ENCODE measurements around the gene LCNL1. TPM values are rescaled to one million over a fixed set of nuclear protein-coding genes. Genes with fewer than 3 reads are reported as not detected.

The LCNL1 gene
- polyA plus RNA-seq (ENCODE audit: insufficient read length in 4 of 4) = under 1 TPM; 0.08 to 0.35 (median 0.19) TPM

DNA sequence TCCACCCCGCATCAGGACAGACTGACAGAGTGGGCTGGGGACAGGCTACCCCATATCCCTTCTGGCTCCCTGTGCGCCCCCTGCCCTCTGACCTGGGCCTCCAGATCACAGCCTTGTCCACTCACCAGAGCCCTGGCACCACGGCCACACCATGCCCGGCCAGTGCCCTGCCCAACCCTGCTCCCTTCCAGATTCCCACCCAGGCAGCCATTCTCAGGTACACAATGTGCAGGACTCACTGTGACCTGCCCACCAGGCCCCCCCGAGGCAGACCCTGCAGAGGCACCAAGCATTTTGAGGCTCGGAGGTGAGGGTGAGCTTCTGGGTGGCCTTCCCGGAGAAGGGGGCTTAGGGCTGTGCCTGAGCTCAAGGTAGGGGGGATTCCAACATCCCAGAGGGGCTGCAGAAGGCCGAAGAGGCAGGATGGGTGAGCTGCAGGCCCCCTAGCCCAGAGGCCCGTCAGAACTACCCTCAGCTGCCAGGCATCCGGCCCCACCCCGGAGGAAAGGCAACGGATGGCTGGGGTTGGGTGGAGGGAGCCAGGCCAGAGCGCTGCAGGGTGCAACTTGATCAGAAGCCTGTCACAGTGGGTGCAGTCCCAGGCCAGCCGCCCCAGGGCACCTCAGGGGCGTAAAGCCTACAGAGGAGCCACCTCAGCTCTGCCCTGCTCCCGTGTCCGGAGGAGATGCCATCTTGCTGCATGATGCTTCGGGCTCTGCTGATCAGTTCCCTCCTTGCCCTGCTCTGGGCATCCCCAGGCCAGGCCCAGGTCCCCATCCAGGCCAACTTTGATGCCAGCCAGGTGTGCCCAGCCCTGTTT, at the start of gene LCNL1:
TSS of gene LCNL1 (plus strand) at position 762 of the 820 bp plus-strand sequence. CDS start 594 bp downstream, outside the sequence.
- DNase-seq (ENCODE audit: low read depth in 4 of 4, low spot score in 3 of 4) = no peak

DNA sequence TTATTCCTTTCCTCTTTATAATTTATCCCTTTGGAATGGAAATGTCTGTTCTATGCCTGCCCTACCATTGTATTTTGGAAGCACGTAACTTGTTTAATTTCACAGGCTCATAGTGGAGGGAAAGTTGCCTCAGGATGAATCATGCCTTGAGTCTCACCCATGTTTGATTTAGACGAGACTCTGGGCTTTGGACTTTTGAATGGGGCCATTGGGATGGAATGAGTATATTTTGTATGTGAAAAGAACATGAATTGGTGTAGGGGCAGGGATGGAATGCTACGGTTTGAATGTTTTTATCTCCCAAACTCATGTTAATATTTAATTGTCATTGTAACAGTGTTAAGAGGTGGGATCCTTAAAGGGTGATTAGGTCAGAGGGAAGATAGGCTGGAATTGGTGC, 48.5 kb upstream of the LCNL1 start:
- no peak for DNase-seq (ENCODE audit: low read depth in 4 of 4, low spot score in 3 of 4)

DNA sequence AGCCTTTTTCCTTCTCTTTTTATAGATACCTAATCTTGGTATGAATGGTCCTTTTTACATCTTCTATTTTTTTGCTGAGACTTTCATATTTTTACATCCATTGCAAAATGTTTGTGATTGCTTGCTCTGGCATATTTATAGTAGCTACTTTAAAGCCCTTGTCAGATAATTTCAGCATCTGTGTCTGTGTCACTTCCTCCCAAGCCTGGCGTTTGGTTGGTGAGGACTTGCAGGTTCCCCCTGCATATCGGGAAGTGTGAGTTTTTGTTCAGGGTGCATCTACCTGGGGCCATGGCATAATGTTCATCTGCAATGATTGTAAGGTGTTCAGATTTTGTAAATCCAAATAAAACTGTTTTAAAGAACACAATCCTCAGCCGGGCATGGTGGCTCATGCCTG, 47.1 kb upstream of the LCNL1 start:
- DNase-seq (ENCODE audit: low read depth in 4 of 4, low spot score in 3 of 4) = no peak

DNA sequence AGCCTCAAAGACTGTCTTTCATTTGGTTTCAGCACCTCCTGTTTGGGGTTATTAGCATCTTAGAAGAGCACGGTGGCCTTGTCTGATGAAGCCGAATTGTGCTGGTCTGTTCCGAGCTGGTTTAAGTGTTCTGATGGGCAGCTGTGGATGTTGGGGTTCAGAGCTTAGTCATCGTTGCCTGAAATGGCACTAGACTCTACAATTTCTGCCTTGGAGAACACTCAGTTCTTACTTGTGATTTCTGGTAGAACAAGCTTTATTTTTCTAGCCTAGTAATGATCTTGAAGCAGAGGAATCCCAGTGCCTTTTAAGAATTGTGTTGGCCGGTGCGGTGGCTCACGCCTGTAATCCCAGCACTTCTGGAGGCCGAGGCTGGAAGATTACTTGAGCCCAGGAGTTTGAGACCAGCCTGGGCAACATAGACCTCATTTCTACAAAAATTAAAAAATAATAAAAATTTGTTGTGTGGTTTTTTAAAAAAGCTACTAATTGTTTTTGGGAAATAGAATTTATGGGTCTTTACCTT, 46.1 kb upstream of the LCNL1 start:
- DNase-seq (ENCODE audit: low read depth in 4 of 4, low spot score in 3 of 4) = no peak

GRCh38 chr9:136937186-136938001, 45.4 kb upstream of the LCNL1 start:
- DNase-seq (ENCODE audit: low read depth in 4 of 4, low spot score in 3 of 4) = no peak

GRCh38 chr9:136939431-136939995, 43.3 kb upstream of the LCNL1 start:
- DNase-seq (ENCODE audit: low read depth in 4 of 4, low spot score in 3 of 4) = no peak

DNA sequence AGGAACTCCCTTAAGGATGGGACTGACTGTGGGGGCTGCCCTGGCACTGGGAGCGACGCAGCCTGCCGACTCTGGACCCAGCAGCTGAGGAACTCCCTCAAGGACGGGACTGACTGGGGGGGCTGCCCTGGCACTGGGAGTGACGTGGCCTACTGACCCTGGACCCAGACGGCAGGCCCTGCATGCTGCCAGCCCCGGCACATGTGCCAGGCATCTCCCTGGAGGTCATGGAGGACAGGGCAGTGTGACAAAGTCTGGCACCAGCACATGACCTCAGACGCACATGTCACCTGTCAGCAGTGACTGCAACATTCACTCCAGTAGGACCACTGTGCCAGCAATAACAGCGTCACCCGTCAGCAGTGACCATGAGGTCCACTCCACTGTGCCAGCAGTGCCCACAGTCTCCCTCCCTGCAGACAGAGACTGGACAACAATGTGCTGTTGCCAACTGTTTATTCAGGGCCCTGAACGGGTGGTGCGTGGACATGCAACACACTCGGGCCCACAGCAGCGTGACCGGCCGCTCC, 42.7 kb upstream of the LCNL1 start:
- DNase-seq (ENCODE audit: low read depth in 4 of 4, low spot score in 3 of 4) = no peak

DNA sequence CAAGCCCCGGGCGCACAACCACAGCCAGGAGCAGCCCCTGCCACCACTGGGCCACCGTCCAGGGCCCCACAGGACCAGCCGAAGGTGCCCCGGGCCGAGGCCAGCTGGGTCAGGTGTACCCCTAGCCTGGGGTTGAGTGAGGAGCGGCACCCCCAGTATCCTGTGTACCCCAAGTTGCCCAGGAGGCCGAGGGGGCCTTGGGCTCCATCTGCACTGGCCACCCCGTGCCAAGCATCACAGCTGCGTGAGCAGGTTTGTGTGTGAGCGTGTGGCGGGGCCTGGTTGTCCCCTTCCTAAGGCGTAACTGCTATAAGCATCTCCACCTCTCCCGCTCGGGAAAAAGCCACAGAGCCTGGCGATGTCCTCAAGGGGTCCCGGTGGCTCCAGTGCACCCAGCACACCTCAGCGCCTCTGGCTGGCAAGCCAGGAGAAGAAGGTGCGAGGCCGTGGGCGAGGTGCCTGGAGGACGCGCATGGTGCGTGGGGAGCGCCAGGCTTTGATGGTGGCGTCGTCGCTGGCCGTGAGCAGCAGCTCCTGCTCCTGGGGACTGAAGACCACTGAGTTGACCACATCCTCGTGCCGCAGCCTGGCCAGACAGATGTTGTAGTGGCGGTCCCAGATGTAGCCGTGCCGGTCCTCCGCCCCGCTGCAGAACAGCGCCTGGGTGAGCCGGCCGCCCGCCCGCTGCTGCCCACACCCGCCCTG, 42.1 kb upstream of the LCNL1 start:
- DNase-seq (ENCODE audit: low read depth in 4 of 4, low spot score in 3 of 4) = no peak

DNA sequence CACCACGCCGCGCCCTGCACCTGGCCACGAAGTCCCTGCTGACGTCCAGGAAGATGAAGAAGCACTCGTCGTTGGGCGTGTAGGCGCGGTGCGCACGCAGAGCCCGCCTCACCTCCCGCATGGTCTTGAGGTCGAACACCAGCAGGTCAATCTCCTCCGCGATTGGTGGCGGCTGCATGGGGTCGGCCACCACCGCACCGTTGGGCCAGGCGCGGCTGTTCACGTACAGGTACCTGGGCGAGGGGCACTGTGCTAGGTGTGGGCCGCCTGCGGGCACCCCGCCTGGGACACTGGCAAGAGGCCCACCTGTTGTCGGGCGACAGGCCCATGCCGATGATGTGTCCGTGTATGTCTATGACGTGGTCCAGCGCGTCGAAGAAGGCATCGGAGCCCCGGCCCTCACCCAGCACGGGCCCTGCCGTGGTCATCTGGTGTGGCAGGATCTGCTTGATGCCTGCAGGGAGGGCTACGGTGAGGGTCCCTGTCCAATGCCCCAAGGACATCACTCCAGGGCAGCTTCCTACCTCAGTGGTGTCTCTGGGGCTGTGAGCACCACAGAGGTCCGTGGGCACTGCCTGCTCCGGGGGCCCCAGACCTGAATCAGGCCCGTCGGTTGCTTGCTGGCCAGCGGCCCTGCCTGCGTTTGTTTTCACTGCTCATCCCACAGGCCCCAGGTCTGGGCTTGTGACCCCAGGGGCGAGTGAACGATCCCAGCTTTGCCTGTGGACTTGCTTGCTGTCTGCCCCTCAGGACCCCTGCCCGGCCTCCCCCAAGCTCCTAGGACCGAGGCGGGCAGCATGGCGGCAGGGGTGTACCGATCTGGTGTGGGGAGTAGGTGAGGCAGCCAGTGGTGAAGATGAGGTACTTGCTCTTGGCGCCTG, 41.3 kb upstream of the LCNL1 start:
- no peak for DNase-seq (ENCODE audit: low read depth in 4 of 4, low spot score in 3 of 4)

DNA sequence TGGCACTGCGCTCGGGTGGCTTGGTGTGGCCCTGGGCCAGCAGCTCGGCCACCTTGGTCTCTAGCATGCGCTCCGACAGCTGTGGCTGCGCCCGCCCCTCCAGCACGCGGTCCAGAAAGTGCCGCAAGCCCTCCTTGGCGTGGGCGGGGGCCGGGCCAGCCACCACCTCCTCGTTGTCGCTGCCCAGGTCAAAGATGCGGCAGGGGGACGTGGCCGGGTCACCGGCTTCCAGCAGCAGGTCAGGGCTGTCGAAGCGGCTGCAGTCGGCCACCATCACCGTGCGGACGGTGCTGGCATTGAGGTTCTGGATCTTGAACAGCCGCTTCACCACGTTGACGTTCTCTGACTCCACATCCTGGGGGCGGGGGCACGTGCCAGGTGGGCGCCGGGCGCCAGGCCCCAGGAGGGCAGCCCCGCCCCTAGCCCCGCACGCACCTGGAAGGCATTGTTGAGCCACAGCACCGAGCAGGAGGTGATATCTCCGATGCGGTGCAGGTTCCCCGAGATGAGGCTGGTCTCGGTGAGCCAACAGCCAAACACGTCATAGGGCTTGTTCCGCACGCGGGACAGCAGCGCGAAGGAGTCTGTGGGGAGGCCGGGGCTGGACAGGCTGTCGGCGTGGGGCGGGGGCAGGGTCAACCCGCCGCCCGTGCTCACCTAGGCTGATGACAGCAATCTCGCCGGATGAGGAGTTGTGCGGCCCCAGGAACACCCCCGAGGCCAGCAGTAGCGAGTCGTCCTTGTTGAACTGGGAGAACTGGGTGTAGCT, 40.5 kb upstream of the LCNL1 start:
- DNase-seq (ENCODE audit: low read depth in 4 of 4, low spot score in 3 of 4) = no peak

DNA sequence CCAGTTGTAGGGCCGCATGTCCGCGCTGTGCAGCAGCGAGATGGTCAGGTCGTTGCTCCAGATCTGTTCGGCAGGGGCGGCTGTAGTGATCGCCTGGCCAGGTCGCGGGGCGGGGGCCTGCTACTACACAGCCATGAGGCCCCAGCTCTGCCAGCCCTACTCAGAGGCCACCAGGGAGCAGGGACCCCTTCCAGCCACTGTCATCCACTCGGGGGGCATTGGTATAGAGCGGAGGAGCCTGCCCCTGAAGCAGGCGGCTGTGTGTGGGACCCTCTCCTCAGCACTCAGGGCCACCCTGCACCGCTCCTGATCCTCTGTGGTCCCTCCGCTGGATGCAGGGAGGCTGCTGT, 39.9 kb upstream of the LCNL1 start:
- no peak for DNase-seq (ENCODE audit: low read depth in 4 of 4, low spot score in 3 of 4)

DNA sequence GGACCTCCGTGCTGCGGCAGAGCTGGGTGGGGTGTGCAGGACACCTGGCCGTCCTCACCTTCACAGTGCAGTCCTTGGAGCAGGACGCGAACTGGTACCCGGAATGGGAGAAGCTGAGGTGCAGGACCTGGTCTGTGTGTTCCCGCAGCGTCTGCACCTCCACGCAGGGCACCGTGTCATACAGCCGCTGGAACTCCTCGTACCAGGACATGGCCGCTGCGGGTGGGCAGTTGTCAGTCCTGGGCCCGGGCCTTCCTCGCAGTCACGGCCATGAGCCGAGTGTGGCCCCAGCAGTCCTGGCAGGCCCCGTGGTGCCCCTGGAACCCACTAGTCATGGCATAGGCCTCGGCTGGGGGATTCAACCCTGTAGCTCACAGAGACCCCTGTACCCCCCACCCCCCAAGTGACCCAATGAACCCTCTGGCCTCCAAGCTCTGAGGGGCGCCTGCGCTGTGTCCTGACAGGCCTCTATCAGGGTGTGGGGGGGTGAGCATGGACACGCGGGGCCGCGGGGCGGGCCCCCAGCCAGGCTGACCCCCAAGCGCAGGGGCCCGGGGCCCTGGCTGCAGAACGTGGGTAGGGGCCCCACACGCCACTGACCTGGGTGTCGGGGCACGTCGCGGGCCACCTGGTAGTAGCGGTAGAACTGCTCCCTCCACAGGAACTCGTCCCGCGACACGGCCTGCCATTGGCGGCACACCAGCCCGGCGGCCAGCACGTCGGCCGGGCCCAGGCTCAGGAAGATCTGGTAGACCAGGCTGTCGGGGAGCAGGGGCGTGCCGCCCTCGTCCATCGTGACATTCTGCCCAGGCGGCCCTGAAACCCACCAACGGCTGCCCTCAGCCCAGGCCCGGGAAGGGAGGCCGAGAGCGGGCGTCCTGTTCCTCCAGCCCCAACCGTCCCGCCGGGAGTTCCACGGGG, 39.2 kb upstream of the LCNL1 start:
- DNase-seq (ENCODE audit: low read depth in 4 of 4, low spot score in 3 of 4) = no peak

DNA sequence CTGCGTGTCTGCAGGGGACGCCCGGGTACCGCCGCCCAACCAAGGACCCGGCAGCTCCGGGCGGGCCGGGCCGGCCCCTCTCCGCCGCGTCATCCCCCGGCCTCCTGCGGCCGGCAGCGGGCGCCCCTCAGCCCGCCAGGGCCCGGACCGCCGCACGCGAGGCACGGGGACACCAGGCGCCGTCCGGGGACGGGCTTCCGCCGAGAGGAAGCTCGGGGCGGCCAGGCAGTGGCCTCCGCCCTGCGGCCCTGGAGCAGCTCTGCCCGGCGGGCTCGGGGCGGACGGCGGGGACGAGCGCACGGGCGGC, 38.6 kb upstream of the LCNL1 start:
- DNase-seq (ENCODE audit: low read depth in 4 of 4, low spot score in 3 of 4) = no peak

DNA sequence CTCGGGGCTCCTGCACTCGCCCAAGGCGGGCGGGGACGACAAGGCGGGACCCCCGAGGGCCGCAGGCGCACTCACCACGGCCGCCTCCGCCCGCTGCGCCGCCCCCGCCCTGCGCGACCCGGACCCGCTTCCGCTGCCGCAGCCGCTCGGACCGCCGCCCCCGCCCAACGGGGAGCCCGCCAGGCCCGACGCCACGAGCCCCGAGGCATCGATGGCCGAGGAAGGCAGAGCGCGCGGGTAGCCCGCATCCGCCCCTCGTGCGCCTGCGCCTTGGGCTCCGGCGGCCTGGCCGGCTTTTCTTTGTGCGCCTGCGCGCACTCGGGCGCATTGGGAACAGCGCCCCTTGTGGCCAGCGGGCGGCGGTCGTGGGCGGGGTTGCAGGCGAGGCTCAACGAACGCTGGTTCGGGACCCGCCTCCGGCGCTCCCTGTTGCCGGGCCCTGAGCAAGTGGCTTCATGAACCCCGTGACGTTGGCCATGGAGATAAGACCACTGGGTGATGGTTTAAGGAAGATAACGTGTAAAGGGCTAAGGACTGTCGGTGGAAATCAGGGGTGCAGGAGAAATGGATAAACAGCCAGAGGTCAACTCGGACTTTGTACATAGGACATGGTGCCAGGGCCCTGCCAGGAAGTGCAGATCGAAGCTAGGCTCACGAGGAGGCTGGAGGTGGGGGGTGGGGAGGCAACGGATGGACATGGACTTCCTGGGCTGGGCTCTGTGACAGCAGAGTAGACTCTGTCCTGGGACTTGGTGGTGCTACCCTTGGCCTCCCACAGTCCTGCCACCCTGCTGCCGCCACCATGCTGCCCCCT, 38.1 kb upstream of the LCNL1 start, which contains the start of the genes C8G and FBXW5:
TSS of gene C8G (plus strand) at position 725 of the 814 bp plus-strand sequence. CDS start at position 803, 78 bp downstream.
TSS of gene FBXW5 (minus strand) at position 220 of the 814 bp plus-strand sequence. CDS start 655 bp downstream, outside the sequence.
- peak; percentile 88 to 91 (median 90) for DNase-seq (ENCODE audit: low read depth in 4 of 4, low spot score in 3 of 4)

- no peak for DNase-seq (ENCODE audit: low read depth in 4 of 4, low spot score in 3 of 4)
Measured at GRCh38 chr9:136945333-136946227, 37.2 kb upstream of the LCNL1 start.
